CD8-positive, alpha-beta memory T cell (primary cell): ENCODE measurements around the gene TERB1. TPM values are rescaled to one million over a fixed set of nuclear protein-coding genes. Genes with fewer than 3 reads are reported as not detected.
"Not testable (repeated sequence)": the region's sequence is repeated elsewhere in the genome, so short reads cannot be mapped to it uniquely, and the experiment has no call there.

Experiments
- CTCF ChIA-PET: fragments of 350-600 bp; sonication (Branson Sonifier 250); formaldehyde crosslinking; loops from one replicate; lab custom pipeline; 2021; ENCODE audit warnings: antibody characterized with exemption; lab: Charles Lee
- POLR2A ChIA-PET: fragments of 350-600 bp; sonication (Branson Sonifier 250); formaldehyde crosslinking; loops from one replicate; lab custom pipeline; 2021; ENCODE audit warnings: antibody characterized with exemption; lab: Charles Lee
- DNase-seq, 5 donors: peaks; one replicate each; pipeline versions ENCODE4 v3.0.0 to v3.0.0-alpha.2; 2020 to 2022; ENCODE audit warnings: mixed read lengths in 1 of 5
- H3K27ac ChIP-seq: one replicate; pipeline ENCODE4 v1.7.0; 2013; ENCODE audit warnings: low read depth, mild to moderate bottlenecking, low read length, moderate library complexity
- H3K27me3 ChIP-seq: 2 replicates; pipeline ENCODE4 v1.7.0; 2013; ENCODE audit warnings: low read length, mild to moderate bottlenecking; ENCODE audit not compliant: insufficient read depth, poor library complexity, severe bottlenecking
- H3K36me3 ChIP-seq: 2 replicates; pipeline ENCODE4 v1.7.0; 2013; ENCODE audit warnings: mild to moderate bottlenecking, low read length, moderate library complexity; ENCODE audit not compliant: insufficient read depth
- H3K4me1 ChIP-seq: 2 replicates; pipeline ENCODE4 v1.7.0; 2013; ENCODE audit warnings: mild to moderate bottlenecking, low read length, moderate library complexity; ENCODE audit not compliant: insufficient read depth
- H3K4me3 ChIP-seq: 2 replicates; pipeline ENCODE4 v1.7.0; 2013; ENCODE audit warnings: mild to moderate bottlenecking, low read length
- H3K9me3 ChIP-seq: 2 replicates; pipeline ENCODE4 v1.7.0; 2013; ENCODE audit warnings: mild to moderate bottlenecking, low read length
- H3K27ac Mint-ChIP-seq, 8 donors: one replicate each; pipeline ENCODE4 v1.8.0; 2020 to 2021; ENCODE audit warnings: mixed read lengths in 8 of 8, mild to moderate bottlenecking in 6 of 8, inconsistent platforms in 3 of 8, moderate library complexity in 3 of 8
- H3K27me3 Mint-ChIP-seq, 2 donors: one replicate each; pipeline ENCODE4 v1.8.0; 2020 to 2021; ENCODE audit warnings: mixed read lengths in 2 of 2, mild to moderate bottlenecking in 1 of 2, moderate library complexity in 1 of 2
- H3K36me3 Mint-ChIP-seq, 3 donors: one replicate each; pipeline ENCODE4 v1.8.0; 2020 to 2021; ENCODE audit warnings: mixed read lengths in 3 of 3, inconsistent platforms in 1 of 3, mild to moderate bottlenecking in 1 of 3
- H3K4me1 Mint-ChIP-seq, 3 donors: one replicate each; pipeline ENCODE4 v1.8.0; 2020 to 2021; ENCODE audit warnings: mixed read lengths in 3 of 3, inconsistent platforms in 1 of 3, mild to moderate bottlenecking in 1 of 3
- H3K4me3 Mint-ChIP-seq, 7 donors: one replicate each; pipeline ENCODE4 v1.8.0; 2020 to 2021; ENCODE audit warnings: mixed read lengths in 7 of 7, mild to moderate bottlenecking in 6 of 7, moderate library complexity in 4 of 7, inconsistent platforms in 2 of 7
- H3K9me3 Mint-ChIP-seq, 5 donors: one replicate each; pipeline ENCODE4 v1.8.0; 2020 to 2022; ENCODE audit warnings: mixed read lengths in 5 of 5, mild to moderate bottlenecking in 3 of 5, moderate library complexity in 2 of 5, inconsistent platforms in 1 of 5
- polyA plus RNA-seq: library from polyadenylated mRNA; unstranded; fragments of 300-500 nt; fragmentation: Illumina TruSeq; gene quantifications from one replicate; pipeline ENCODE4 v1.2.3, GENCODE V29; 2021
- total RNA-seq, 2 experiments: library from RNA; stranded (reverse); gene quantifications; one replicate each; pipeline ENCODE4 v1.2.3, GENCODE V29; 2021

Gene TERB1
- total and polyA plus RNA-seq, 3 experiments from 2014 or later, result 0.20 TPM; not detected in 2

DNA sequence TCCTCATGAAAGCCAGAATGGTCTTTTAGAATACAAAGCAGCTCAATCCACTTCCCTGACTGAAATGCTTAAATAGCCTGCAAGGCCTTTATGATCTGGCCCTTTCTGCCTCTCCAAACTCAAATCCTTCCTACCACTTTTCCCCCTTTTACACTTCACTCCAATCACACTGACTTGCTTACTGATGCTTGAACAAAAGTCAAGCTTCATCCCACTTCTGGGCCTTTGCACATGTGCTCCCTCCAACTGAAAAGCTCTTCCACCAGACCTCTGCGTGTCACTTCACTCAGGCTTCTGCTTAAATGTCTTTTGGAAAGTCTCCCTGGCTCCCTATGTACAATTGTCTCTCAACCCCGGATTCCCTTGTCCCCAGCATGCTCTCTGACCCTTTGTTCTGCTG is 13.3 kb upstream of the TERB1 start:
- Histone ChIP-seq H3K36me3 (peaks cover 53% of the 10 kb centered on the region), H3K9me3 (no peaks in the 10 kb centered on the region), H3K27ac (no peak overlapping the region), H3K4me3 (no peak overlapping the region), H3K4me1 (no peaks in the 10 kb centered on the region), H3K27me3 (no peaks in the 10 kb centered on the region)
- H3K27me3 Mint-ChIP-seq, result no peaks in the 10 kb centered on the region
- peak overlapping the region in 2 of 8 donors; percentile 15 to 72 for H3K27ac Mint-ChIP-seq
- DNase-seq, result no peak
- H3K4me1 Mint-ChIP-seq, result peaks cover 0 to 2% (median 0%) of the 10 kb centered on the region in 3 donors
- peaks cover 22 to 89% (median 48%) of the 10 kb centered on the region in 3 donors for H3K36me3 Mint-ChIP-seq
- ChIA-PET CTCF (interaction anchor here (1.5 kb wide), 1 partner anchor 16 kb away, joined by 6 read pairs; the partner anchor contains the start of gene NAE1), POLR2A (no interaction called here)
- H3K9me3 Mint-ChIP-seq, result no peaks in the 10 kb centered on the region
- no peak overlapping the region for H3K4me3 Mint-ChIP-seq

DNA sequence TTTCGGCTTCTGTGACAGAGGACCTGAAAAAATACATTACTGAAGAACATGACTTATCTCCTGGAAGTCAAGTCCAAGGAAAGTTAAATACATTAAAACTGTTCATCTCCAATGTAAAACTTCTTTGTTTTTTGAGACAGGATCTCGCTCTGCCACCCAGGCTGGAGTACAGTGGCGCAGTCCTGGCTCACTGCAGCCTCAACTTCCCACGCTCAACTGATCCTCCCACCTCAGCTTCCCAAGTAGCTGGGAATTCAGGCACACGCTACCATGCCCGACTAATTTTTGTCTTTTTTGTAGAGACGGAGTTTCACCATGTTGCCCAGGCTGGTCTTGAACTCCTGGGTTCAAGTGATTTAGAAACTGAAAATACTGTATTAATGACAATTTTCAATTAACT is 9.7 kb upstream of the TERB1 start:
- peaks cover 32% of the 10 kb centered on the region for H3K36me3 ChIP-seq
- H3K4me3 Mint-ChIP-seq, result no peak overlapping the region

GRCh38 chr16:66810391-66810790 is 9.0 kb upstream of the TERB1 start:
- H3K9me3 Mint-ChIP-seq, result no peaks in the 10 kb centered on the region
- no peaks in the 10 kb centered on the region for H3K27me3 Mint-ChIP-seq
- Histone ChIP-seq H3K27ac (no peak overlapping the region), H3K27me3 (no peaks in the 10 kb centered on the region), H3K36me3 (peaks cover 37% of the 10 kb centered on the region), H3K4me3 (no peak overlapping the region), H3K9me3 (no peaks in the 10 kb centered on the region), H3K4me1 (no peaks in the 10 kb centered on the region)
- H3K27ac Mint-ChIP-seq, result no peak overlapping the region
- ChIA-PET POLR2A (no interaction called here), CTCF (no interaction called here)
- DNase-seq, result no peak
- H3K4me3 Mint-ChIP-seq, result no peak overlapping the region
- no peaks in the 10 kb centered on the region for H3K4me1 Mint-ChIP-seq
- peaks cover 14 to 87% (median 40%) of the 10 kb centered on the region in 3 donors for H3K36me3 Mint-ChIP-seq

More for the DNA sequence above, 9.7 kb upstream of the TERB1 start:
- CTCF ChIA-PET, result no interaction called here
- H3K27ac ChIP-seq, result no peak overlapping the region
- H3K27ac Mint-ChIP-seq, result peak overlapping the region in 2 of 8 donors; percentile 22
- no peaks in the 10 kb centered on the region for H3K4me1 Mint-ChIP-seq
- DNase-seq, result no peak
- H3K4me3 ChIP-seq, result no peak overlapping the region
- H3K9me3 ChIP-seq, result no peaks in the 10 kb centered on the region
- POLR2A ChIA-PET, result no interaction called here
- H3K36me3 Mint-ChIP-seq, result peaks cover 14 to 85% (median 36%) of the 10 kb centered on the region in 3 donors
- H3K4me1 ChIP-seq, result no peaks in the 10 kb centered on the region
- H3K9me3 Mint-ChIP-seq, result no peaks in the 10 kb centered on the region
- H3K27me3 Mint-ChIP-seq, result no peaks in the 10 kb centered on the region
- H3K27me3 ChIP-seq, result no peaks in the 10 kb centered on the region

GRCh38 chr16:66809765-66810164 is 8.4 kb upstream of the TERB1 start:
- Histone ChIP-seq H3K4me1 (no peaks in the 10 kb centered on the region), H3K4me3 (no peak overlapping the region), H3K36me3 (peaks cover 37% of the 10 kb centered on the region), H3K27ac (no peak overlapping the region), H3K27me3 (no peaks in the 10 kb centered on the region), H3K9me3 (no peaks in the 10 kb centered on the region)
- H3K36me3 Mint-ChIP-seq, result peaks cover 19 to 87% (median 42%) of the 10 kb centered on the region in 3 donors
- H3K9me3 Mint-ChIP-seq, result no peaks in the 10 kb centered on the region
- ChIA-PET CTCF (interaction anchor here (1.0 to 1.3 kb wide), 2 partner anchors 21 to 58 kb away, joined by 3 to 5 read pairs; partner anchors contain the start of genes DYNC1LI2 and NAE1), POLR2A (no interaction called here)
- no peaks in the 10 kb centered on the region for H3K4me1 Mint-ChIP-seq
- DNase-seq, result no peak
- H3K4me3 Mint-ChIP-seq, result no peak overlapping the region
- no peak overlapping the region for H3K27ac Mint-ChIP-seq
- H3K27me3 Mint-ChIP-seq, result no peaks in the 10 kb centered on the region

- peaks cover 20% of the 10 kb centered on the region for H3K36me3 ChIP-seq
- no peaks in the 10 kb centered on the region for H3K9me3 ChIP-seq
- no peak overlapping the region for H3K4me3 ChIP-seq
- no peak for DNase-seq
- H3K27me3 ChIP-seq, result no peaks in the 10 kb centered on the region
- Mint-ChIP-seq H3K4me3 (no peak overlapping the region), H3K36me3 (peaks cover 14 to 50% (median 23%) of the 10 kb centered on the region in 3 donors), H3K9me3 (no peaks in the 10 kb centered on the region), H3K4me1 (no peaks in the 10 kb centered on the region), H3K27me3 (no peaks in the 10 kb centered on the region), H3K27ac (no peak overlapping the region)
- H3K4me1 ChIP-seq, result no peaks in the 10 kb centered on the region
- no peak overlapping the region for H3K27ac ChIP-seq
- CTCF ChIA-PET, result no interaction called here
- POLR2A ChIA-PET, result no interaction called here
Observed at GRCh38 chr16:66802159-66802558, 775 bp upstream of the TERB1 start.

DNA sequence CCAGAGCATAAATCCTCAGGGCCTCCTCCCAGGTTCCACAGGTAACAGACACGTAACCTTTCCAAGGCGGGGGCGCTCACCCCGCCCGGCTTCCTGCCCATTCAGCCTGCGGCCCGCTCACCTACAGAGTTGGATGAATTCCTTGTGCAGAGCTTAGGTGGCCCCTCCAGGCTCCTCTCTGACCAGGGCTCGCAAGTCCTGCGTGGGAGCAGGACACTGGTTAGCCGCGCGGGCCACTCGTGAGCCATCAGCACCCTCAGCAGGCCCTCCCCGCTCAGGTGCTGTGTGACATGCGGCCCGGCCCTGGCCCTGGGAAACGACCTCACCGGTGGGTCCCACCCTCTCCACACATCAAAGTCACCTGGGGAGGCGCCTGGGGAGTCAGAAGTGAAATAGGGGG is 528 bp downstream of the TERB1 start:
- POLR2A ChIA-PET, result no interaction called here
- no peaks in the 10 kb centered on the region for H3K27me3 Mint-ChIP-seq
- no peaks in the 10 kb centered on the region for H3K4me1 ChIP-seq
- no peak overlapping the region for H3K4me3 ChIP-seq
- no peak overlapping the region for H3K27ac ChIP-seq
- H3K9me3 ChIP-seq, result no peaks in the 10 kb centered on the region
- peaks cover 20% of the 10 kb centered on the region for H3K36me3 ChIP-seq
- H3K36me3 Mint-ChIP-seq, result peaks cover 14 to 42% (median 23%) of the 10 kb centered on the region in 3 donors
- no peak for DNase-seq
- CTCF ChIA-PET, result interaction anchor here (1.0 kb wide), 1 partner anchor 73 kb away, joined by 3 read pairs; no protein-coding TSS in a partner anchor
- no peak overlapping the region for H3K27ac Mint-ChIP-seq
- no peaks in the 10 kb centered on the region for H3K9me3 Mint-ChIP-seq
- no peaks in the 10 kb centered on the region for H3K4me1 Mint-ChIP-seq
- no peak overlapping the region for H3K4me3 Mint-ChIP-seq
- no peaks in the 10 kb centered on the region for H3K27me3 ChIP-seq

DNA sequence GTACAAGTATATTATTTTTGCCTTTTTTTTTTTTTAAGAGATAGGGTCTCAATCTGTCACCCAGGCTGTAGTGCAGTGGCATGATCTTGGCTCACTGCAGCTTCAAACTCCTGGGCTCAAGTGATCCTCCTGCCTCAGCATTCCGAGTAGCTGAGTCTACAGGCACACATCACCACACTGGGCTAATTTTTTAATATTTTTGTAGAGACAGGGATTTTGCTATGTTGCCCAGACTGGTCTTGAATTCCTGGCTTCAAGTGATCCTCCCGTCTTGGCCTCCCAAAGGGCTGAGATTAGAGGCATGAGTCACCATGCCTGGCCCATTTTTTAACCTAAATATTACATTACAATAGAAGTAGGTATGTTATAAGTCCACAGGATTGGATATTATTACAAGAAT is 3.2 kb downstream of the TERB1 start:
- POLR2A ChIA-PET, result no interaction called here
- H3K4me3 Mint-ChIP-seq, result no peak overlapping the region
- Histone ChIP-seq H3K4me1 (no peaks in the 10 kb centered on the region), H3K4me3 (no peak overlapping the region), H3K27ac (no peak overlapping the region), H3K27me3 (no peaks in the 10 kb centered on the region), H3K9me3 (no peaks in the 10 kb centered on the region), H3K36me3 (no peaks in the 10 kb centered on the region)
- no peaks in the 10 kb centered on the region for H3K27me3 Mint-ChIP-seq
- no peak for DNase-seq
- H3K36me3 Mint-ChIP-seq, result peaks cover 0 to 15% (median 2%) of the 10 kb centered on the region in 3 donors
- H3K9me3 Mint-ChIP-seq, result no peaks in the 10 kb centered on the region
- no peaks in the 10 kb centered on the region for H3K4me1 Mint-ChIP-seq
- no peak overlapping the region for H3K27ac Mint-ChIP-seq
- CTCF ChIA-PET, result no interaction called here

- H3K36me3 ChIP-seq, H3K4me3 Mint-ChIP-seq, H3K36me3 Mint-ChIP-seq, H3K9me3 ChIP-seq, DNase-seq, H3K27me3 Mint-ChIP-seq, H3K4me1 ChIP-seq, H3K4me3 ChIP-seq, H3K9me3 Mint-ChIP-seq, H3K27ac ChIP-seq, POLR2A ChIA-PET, CTCF ChIA-PET, H3K27ac Mint-ChIP-seq, H3K27me3 ChIP-seq, H3K4me1 Mint-ChIP-seq: not testable (repeated sequence)
Observed at GRCh38 chr16:66793984-66794383, 7.4 kb downstream of the TERB1 start.
